Peyer's patch (tissue), 4 donors: Measurements from ENCODE around the gene AP1M2. TPM values are rescaled to one million over a fixed set of nuclear protein-coding genes. Genes with fewer than 3 reads are reported as not detected.

Source experiments
- DNase-seq, 3 donors: peaks; one replicate each; pipeline ENCODE4 v3.0.0-alpha.2; 2017 to 2019
- H3K27ac ChIP-seq, 4 donors: fragments of 200-600 bp; sonication (generic); one replicate each; pipeline ENCODE4 v1.5.1; 2016 to 2019
- H3K27me3 ChIP-seq, 2 donors: fragments of 200-600 bp; sonication (generic); one replicate each; pipeline ENCODE4 v1.5.1; 2019
- H3K36me3 ChIP-seq, 3 donors: fragments of 200-600 bp; sonication (generic); one replicate each; pipeline ENCODE4 v1.5.1; 2016 to 2019
- H3K4me1 ChIP-seq, 4 donors: fragments of 200-600 bp; sonication (generic); one replicate each; pipeline ENCODE4 v1.5.1; 2016 to 2019
- H3K4me3 ChIP-seq, 4 donors: fragments of 200-600 bp; sonication (generic); 1 replicate in 3 of 4; 2 replicates in 1 of 4; pipeline ENCODE4 v1.5.1; 2016 to 2019; ENCODE audit warnings: mild to moderate bottlenecking in 1 of 4
- H3K9me3 ChIP-seq, 4 donors: fragments of 200-600 bp; sonication (generic); one replicate each; pipeline ENCODE4 v1.5.1; 2016 to 2019; ENCODE audit warnings: mild to moderate bottlenecking in 1 of 4
- POLR2A ChIP-seq, 2 donors: fragments of 450-650 bp; IDR thresholded peaks; one replicate each; pipeline ENCODE4 v1.5.1; 2017; ENCODE audit warnings: antibody characterized with exemption in 2 of 2, mild to moderate bottlenecking in 2 of 2, moderate library complexity in 2 of 2
- total RNA-seq, 4 donors: library from RNA; depleted of rRNA; stranded (reverse); fragments of >200 nt; gene quantifications; one replicate each; pipeline ENCODE4 v1.1.0, GENCODE V29; 2016
- TF ChIP-seq, protein P1 (sequence below), 6 experiments: fragments of 450-650 bp in 4 of 6; fragments of 200-600 bp in 2 of 6; sonication (generic) in 1 of 6; IDR thresholded peaks; one replicate each; pipeline ENCODE4 v1.5.1; 2017 to 2019; ENCODE audit warnings: antibody characterized with exemption in 6 of 6, mild to moderate bottlenecking in 3 of 6, moderate library complexity in 1 of 6

The AP1M2 gene
- total RNA-seq: 100 to 1,000 TPM in 1 of 4 donors, 10 to 100 TPM in 3; 60.2 to 102 (median 82.5) TPM

DNA sequence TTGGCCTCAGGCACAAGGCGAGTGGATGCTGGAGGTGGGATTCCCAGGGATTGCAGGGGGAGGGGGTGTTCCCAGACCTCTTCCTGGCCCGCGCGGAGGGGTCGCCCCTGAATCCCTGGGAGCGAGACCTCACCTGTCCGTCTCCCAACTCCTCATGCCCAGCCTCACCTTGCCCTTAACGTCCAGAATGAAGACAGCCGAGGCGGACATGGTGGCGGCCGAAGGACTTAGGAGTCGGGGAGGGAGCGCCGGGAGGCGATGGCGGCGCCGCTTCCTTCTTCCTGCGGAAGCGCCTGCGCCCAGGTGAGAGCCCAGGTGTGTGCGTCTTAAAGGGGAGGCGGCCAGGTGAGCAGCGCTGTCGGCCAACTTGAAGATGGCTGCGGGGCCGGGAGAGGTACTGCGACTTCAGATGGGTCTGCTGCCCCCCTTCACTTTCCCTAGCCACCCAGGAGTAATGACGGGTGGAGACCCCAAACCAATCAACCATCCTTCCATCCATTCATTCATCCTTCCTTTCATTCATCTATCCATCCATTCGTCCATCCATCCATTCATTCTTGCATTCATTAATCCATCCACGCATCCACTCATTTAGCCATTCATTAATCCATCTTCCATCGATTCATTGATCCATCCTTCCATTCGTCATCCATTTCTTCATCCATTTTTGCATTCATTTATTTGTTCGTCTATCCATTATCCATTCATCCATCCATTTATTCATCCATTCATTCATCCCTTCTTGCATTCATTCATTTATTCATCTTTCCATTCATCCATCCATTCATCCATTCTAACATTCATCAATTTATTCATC, at the start of gene AP1M2:
Gene AP1M2 (minus strand): TSS at position 291 of the 817 bp plus-strand sequence. CDS start 81 bp downstream, at position 210.
- Histone ChIP-seq H3K4me1 (no peaks in the 10 kb centered on the region), H3K9me3 (no peaks in the 10 kb centered on the region), H3K27me3 (no peaks in the 10 kb centered on the region), H3K36me3 (no peaks in the 10 kb centered on the region), H3K4me3 (peak within 1 kb of the TSS in 3 of 4 donors; percentile 43 to 70 (median 65)), H3K27ac (peak within 1 kb of the TSS in 2 of 4 donors; percentile 32 to 58)
- TF ChIP-seq, protein P1, sequence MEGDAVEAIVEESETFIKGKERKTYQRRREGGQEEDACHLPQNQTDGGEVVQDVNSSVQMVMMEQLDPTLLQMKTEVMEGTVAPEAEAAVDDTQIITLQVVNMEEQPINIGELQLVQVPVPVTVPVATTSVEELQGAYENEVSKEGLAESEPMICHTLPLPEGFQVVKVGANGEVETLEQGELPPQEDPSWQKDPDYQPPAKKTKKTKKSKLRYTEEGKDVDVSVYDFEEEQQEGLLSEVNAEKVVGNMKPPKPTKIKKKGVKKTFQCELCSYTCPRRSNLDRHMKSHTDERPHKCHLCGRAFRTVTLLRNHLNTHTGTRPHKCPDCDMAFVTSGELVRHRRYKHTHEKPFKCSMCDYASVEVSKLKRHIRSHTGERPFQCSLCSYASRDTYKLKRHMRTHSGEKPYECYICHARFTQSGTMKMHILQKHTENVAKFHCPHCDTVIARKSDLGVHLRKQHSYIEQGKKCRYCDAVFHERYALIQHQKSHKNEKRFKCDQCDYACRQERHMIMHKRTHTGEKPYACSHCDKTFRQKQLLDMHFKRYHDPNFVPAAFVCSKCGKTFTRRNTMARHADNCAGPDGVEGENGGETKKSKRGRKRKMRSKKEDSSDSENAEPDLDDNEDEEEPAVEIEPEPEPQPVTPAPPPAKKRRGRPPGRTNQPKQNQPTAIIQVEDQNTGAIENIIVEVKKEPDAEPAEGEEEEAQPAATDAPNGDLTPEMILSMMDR (IDR thresholded peaks at IDR 0.05): peak in 1 of 6 experiments; percentile 5
- peak; percentile 27 to 30 for TF ChIP-seq POLR2A (IDR thresholded peaks at IDR 0.05)
- DNase-seq: peak in 2 of 3 donors; percentile 76 to 79

DNA sequence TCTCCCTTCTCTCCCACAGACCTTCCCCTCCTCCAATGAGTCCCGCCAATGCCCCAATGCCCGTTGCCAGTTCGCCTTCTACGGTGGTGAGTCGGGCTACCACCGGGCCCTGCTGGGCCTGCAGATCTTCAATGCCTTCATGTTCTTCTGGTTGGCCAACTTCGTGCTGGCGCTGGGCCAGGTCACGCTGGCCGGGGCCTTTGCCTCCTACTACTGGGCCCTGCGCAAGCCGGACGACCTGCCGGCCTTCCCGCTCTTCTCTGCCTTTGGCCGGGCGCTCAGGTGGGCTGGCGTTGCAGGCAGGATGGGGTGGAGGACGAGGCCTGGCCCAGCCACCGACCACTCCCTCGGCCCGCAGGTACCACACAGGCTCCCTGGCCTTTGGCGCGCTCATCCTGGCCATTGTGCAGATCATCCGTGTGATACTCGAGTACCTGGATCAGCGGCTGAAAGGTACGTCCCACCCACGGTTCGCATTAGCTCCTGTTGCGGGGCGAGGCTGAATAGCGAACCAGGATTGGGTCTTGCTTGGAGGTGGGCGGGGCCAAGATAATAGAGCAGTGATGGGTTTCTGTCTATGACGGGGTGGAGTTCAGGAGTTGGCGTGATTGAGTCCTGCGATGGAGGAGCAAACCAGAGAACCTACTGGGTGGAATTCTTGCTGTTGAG, 49.3 kb upstream of the AP1M2 start:
- Histone ChIP-seq H3K27me3 (no peaks in the 10 kb centered on the region), H3K4me3 (no peak overlapping the region), H3K4me1 (peaks cover 0 to 19% (median 0%) of the 10 kb centered on the region in 4 donors), H3K36me3 (peaks cover 0 to 85% (median 0%) of the 10 kb centered on the region in 3 donors), H3K27ac (no peak overlapping the region), H3K9me3 (no peaks in the 10 kb centered on the region)
- DNase-seq: no peak
- TF ChIP-seq, protein P1 (IDR thresholded peaks at IDR 0.05): no peak
- TF ChIP-seq POLR2A (IDR thresholded peaks at IDR 0.05): no peak

DNA sequence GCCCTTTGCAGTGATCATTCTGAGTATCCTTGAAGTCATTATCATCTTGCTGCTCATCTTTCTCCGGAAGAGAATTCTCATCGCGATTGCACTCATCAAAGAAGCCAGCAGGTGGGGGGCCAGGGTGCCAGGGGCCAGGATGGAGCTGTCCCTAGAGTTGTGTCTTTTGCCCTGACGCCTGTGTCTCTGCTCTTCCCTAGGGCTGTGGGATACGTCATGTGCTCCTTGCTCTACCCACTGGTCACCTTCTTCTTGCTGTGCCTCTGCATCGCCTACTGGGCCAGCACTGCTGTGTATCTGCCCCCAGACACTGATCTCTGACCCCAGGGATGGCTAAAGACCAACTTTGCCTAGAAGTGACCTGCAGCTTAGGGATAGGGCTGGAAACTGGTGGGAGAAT, 47.9 kb upstream of the AP1M2 start:
- no peak for TF ChIP-seq POLR2A (IDR thresholded peaks at IDR 0.05)
- TF ChIP-seq, protein P1 (IDR thresholded peaks at IDR 0.05): no peak
- Histone ChIP-seq H3K27ac (no peak overlapping the region), H3K4me1 (peaks cover 0 to 12% (median 0%) of the 10 kb centered on the region in 4 donors), H3K36me3 (peaks cover 0 to 86% (median 0%) of the 10 kb centered on the region in 3 donors), H3K27me3 (no peaks in the 10 kb centered on the region), H3K4me3 (no peak overlapping the region), H3K9me3 (no peaks in the 10 kb centered on the region)
- DNase-seq: no peak

DNA sequence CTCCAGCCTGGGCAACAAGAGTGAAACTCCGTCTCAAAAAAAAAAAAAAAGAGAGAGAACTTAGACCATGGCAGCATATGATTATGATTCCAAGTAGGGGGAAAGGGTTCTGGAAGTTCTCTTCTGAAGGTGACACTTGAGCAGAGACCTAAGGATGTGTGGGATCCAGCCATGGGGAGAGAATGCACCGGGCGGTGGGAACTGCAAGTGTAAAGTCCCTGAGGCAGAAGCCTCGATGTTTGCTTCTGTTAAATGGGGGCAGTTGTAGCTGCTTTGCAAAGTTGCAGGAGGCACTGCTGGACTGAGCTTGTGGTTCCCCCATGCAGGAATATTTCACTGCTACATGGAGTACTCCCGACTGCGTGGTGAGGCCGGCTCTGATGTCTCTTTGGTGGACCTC, 47.3 kb upstream of the AP1M2 start:
- no peak overlapping the region for H3K27ac ChIP-seq
- no peak for DNase-seq
- peaks cover 0 to 91% (median 0%) of the 10 kb centered on the region in 3 donors for H3K36me3 ChIP-seq
- no peaks in the 10 kb centered on the region for H3K9me3 ChIP-seq
- no peak overlapping the region for H3K4me3 ChIP-seq
- no peaks in the 10 kb centered on the region for H3K27me3 ChIP-seq
- H3K4me1 ChIP-seq: peaks cover 0 to 7% (median 0%) of the 10 kb centered on the region in 4 donors
- TF ChIP-seq POLR2A (IDR thresholded peaks at IDR 0.05): no peak
- TF ChIP-seq, protein P1 (IDR thresholded peaks at IDR 0.05): no peak

DNA sequence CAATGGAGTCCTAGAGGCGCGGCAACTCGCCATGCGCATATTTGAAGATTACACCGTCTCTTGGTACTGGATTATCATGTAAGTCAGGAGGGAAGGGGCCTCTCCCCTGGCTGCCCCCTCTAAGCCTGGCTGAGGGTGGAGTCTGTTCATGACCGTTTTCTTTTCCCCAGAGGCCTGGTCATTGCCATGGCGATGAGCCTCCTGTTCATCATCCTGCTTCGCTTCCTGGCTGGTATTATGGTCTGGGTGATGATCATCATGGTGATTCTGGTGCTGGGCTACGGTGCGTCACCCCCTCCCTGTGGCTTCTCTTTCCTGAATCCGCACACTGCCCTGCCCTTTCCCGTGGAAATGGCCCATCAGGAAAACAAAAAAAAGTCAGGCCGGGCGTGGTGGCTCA, 44.8 kb upstream of the AP1M2 start:
- TF ChIP-seq, protein P1 (IDR thresholded peaks at IDR 0.05): no peak
- TF ChIP-seq POLR2A (IDR thresholded peaks at IDR 0.05): no peak
- H3K36me3 ChIP-seq: peaks cover 0 to 91% (median 0%) of the 10 kb centered on the region in 3 donors
- H3K27me3 ChIP-seq: no peaks in the 10 kb centered on the region
- H3K4me3 ChIP-seq: no peak overlapping the region
- H3K27ac ChIP-seq: no peak overlapping the region
- H3K4me1 ChIP-seq: no peaks in the 10 kb centered on the region
- no peaks in the 10 kb centered on the region for H3K9me3 ChIP-seq
- no peak for DNase-seq
